ENCODE measurements around the gene GBF1.
A peak's percentile ranks its signal among the peaks of the same experiment; 100 is the strongest.
"Not testable (repeated sequence)": the region's sequence is repeated elsewhere in the genome, so short reads cannot be mapped to it uniquely, and the experiment has no call there.

GBF1 gene

DNA sequence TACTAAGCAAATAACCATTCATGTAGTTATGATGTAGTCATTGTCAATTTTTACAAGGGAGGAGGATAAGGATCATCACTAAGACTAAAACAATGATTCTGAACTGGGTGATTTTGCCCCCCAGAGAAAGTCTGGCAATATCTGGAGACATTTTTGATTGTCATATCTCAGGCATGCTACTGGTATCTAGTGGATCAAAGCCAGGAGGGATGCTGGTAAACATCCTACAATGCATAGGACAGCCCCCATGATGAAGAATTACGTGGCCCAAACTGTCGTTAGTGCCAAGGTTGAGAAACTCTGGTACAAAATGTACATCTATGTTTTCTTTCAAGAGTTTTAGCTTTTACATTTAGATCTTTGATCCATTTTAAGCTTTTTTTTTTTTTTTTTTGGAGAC is 57.3 kb downstream of the GBF1 start:
- no peak for DNase-seq (ENCODE audit: low spot score)

- no peak for DNase-seq (ENCODE audit: low spot score)
Observed at GRCh38 chr10:102306006-102306405, 60.7 kb downstream of the GBF1 start.

- DNase-seq (ENCODE audit: low spot score): no peak
Observed at GRCh38 chr10:102306710-102307109, 61.4 kb downstream of the GBF1 start.

- DNase-seq (ENCODE audit: low spot score): not testable (repeated sequence)
Observed at GRCh38 chr10:102308318-102308717, 63.0 kb downstream of the GBF1 start.

- no peak for DNase-seq (ENCODE audit: low spot score)
Observed at GRCh38 chr10:102309236-102309635, 63.9 kb downstream of the GBF1 start.

DNA sequence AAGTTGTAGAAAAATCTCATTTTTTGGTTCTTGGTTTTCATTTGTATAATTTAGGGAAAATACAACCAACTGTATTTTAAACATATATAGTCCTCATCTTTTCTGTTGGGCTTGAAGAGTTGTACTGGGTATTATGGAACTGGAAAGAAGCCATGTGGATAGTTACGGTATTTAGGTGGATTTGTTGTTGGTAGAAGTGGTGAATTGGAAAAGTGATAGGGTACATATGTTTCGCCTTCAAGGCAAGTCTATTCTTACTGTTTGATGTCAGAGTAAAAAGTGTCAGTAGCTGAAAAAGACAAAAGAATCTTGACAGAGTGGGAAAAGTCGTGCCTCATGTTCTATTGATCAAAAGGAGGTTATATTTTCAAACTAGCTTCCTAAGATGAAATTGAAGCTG is 64.6 kb downstream of the GBF1 start:
- no peak for DNase-seq (ENCODE audit: low spot score)

DNA sequence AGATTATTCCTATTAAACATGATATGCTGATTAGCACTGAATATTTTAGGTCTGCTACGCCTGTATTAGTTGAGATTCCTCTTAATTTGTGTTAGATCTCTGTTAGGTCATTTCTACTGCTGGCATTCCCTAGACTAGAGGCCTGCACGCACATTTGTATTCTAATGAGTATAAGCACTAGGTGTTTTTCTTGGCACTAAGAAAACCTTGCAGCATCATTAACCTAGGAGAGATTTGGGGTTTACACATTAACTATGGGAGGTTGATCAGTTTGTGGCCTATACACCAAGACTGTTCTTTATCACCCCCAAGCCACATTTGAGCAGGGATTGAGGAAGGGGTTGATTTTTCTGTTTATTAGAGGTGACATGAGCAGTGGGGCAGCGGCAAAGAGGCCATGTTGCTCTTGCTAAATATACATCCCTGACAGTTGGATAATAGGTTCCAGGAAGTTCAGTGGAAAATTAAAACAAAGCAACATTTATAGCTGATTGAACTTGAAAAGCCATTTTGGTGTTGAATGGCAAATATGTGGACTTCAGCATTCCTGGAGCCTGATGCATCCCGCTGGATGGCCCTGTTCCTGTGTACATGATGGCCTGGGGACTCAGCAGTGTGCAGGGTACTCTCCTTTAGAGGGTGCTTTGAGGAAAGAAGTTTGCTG is 65.2 kb downstream of the GBF1 start:
- DNase-seq (ENCODE audit: low spot score): no peak

DNA sequence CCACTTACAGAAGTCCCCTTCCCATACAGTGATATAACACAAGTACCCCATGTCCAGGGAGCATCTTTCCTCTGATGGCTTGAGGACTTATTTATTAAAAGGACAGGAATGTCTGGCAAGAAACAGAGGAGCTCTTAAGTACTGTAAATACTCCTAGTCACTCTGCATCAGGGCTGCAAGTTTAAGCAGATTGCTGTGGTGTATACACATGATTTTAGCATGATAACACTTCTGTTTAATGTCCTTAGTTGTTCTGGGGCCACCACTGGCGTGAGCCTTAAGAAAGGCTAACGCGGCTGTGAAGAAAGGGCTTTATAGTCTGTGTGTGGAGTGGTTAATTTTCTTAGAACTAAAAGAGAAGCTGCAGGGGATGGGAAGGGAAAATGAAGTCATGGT is 65.7 kb downstream of the GBF1 start:
- DNase-seq (ENCODE audit: low spot score): no peak

GRCh38 chr10:102312683-102313082 is 67.4 kb downstream of the GBF1 start:
- no peak for DNase-seq (ENCODE audit: low spot score)

DNA sequence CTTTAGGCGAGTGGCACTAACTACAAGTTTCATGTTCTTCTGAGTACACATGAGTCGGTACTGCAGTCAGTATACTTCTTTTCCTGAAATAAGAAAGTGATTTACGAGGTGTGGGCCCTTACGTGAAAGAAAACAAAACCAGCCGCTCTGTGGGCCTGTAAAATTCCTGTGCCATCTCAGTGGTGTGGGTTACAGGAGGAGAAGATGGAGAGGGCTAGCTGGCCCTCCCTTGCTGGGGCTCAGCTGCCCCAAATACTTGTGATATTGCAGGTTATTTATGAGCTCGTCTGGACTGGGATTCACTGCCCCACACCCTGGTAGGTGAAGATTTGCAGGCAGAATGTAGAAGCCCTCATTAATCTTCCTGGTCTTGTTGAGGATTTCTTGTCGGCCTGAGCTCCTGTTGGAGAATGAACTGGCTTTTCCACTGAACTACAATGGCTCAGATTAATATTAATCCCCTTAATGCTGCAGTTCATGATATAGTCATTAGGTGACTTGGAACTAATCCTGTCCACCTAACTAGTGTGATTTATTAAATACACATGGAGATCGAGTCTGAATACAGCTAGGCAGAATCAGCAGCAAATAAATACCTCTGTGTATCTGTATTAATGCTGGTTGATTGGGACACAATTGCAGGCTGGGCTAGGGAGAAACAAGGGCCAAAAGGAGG is 68.0 kb downstream of the GBF1 start:
- DNase-seq (ENCODE audit: low spot score): no peak

- DNase-seq (ENCODE audit: low spot score): no peak
Observed at GRCh38 chr10:102314801-102315200, 69.5 kb downstream of the GBF1 start.

DNA sequence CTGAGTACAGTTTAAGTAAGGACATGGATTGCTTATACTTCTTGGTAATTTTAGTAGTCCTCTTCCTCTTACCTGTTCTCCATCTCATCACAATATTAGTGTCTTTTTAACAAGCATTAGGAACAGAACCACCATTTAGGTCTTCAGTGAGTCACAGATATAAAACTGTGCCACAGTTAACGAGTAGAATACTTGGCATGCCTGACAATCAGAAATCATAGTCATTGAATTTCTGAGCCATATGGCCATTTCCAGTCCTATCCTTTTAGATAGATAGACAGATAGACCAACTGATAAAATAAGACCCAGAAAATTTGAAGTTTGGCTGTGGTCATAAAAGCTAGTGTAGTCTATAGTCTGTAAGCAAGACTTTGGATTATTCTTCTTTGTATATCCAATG is 71.1 kb downstream of the GBF1 start:
- DNase-seq (ENCODE audit: low spot score): no peak

DNA sequence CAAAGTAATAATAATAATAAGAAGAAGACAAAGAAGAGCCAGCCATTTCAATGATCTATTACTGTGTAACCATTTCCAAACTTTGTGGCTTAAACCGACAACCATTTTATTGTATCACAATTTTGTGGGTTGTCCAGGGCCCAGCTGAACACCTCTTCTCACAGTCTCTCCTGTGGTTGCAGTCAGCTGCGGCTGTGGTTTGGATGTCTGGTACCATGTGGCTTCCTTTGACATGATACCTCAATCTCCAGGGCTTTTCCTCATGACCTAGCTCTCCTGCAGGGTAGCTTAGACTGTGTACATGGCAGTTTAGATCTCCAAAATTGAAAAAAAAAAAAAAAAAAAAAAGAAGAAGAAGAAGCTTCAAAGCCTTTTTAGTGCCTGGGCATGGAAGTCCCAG is 77.6 kb downstream of the GBF1 start:
- no peak for DNase-seq (ENCODE audit: low spot score)

DNA sequence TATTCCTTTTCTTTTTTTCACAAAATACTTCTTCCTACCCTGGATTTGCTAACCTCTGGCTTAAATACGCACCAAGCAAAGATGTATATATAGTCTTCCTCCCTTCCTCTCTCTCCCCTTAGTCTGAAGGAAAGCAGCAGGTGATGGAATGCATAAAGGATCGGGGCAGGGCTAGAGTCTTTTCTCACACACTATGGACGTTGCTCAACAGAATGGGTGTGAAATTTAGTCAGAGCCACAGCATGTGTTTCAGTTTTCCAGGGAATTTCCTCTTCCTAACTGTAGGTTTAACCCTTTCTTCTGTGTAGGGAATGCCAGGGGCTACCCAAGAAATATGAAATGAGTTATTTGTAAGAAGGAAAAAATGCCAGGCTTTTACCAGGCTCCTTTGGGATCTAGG is 78.7 kb downstream of the GBF1 start:
- DNase-seq (ENCODE audit: low spot score): no peak

DNA sequence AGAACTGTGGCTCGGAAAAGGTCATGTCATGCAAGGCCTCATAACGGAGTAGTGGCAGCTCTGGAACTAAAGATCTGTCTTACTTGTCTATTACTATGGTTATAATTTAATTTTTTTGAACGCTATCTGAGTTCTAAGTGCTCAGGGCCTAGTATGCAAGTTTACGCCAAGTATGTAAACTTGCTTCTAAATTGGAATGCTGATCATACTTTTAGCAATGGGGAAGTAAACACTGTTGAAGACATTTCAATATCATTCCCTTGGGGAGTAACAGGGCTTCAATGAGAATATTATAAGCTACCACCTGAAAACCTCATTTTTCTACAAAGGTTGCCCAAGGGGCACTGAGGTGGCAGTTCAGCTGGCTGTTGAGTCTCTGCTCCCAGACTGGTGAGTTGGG is 80.7 kb downstream of the GBF1 start:
- no peak for DNase-seq (ENCODE audit: low spot score)

- no peak for DNase-seq (ENCODE audit: low spot score)
Observed at GRCh38 chr10:102327002-102327401, 81.7 kb downstream of the GBF1 start.

DNA sequence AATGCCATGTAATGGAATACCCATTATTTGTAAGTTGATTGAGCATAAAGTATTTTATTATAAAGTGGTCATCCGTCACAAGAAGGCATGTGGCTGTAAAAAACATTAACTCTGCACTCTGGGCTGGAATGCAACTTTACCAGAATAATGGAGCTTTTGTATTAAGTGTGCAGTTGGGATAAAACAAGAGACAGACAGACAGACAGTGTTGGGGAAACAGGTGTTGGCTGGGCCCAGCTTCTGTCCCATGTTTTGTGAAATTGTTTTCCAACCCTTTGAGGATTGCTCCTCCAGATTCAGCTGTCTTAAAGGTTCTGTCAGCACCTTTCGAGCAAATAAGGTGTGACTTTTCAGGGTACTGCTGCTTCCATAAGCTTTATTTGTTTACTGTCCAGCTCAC is 82.3 kb downstream of the GBF1 start:
- DNase-seq (ENCODE audit: low spot score): no peak

DNA sequence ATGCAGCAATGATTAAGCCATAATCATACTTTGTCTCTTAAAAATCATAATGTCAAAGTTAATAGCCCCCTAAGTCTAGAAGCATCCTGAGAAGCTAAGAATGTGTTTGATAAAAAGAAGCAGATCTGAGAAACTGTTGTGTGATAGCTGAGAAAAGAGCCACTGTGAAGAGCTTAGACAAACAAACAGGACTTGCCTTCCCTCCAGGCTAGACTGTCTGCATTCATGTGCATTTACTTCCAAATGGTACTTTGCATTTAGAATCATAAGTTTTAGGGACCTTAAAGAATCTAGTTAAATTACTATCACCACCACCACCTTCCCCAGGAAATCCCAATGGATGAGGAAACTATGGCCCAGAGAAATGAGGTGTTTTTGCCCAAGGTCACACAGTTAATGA is 87.4 kb downstream of the GBF1 start:
- no peak for DNase-seq (ENCODE audit: low spot score)

DNA sequence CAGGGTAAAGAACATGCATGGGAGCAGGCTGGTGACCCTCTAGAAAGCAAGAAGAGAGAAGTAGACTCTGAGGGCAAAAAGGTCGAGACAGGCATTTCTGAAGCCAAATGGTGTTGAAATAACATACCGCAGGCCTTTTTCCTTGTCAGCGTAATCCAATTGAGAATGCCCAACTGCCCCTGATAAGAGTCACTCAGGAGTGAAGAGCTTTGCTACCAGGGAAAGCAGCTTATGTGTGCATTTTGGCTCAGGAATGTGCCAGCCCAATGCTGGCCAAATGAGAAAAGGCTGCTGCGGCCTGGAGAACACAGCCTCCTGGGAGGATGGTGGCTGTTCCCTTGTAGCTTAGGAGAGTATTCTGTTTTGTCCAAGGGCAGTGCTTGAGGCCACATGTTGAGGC is 88.8 kb downstream of the GBF1 start:
- DNase-seq (ENCODE audit: low spot score): no peak

DNA sequence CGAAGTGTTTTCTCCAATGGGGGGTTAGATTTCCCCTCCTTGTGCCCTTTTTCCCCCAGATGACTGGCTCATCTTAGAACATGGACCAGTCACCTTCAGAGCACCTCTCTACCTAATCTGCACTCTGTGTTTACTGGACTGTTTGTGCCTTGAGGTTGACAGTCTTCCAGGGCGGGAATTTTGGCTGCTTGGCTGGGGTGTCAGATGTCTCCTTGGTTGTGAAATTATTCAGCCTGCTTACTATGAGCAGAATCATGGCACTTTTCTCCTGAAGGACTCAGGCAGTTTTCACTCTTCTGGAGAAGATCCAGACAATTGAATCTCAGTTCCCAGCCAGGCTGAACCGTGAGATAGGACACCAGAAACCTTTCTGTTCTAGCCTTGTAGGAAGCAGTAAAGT is 89.9 kb downstream of the GBF1 start:
- DNase-seq (ENCODE audit: low spot score): no peak

- DNase-seq (ENCODE audit: low spot score): no peak
Observed at GRCh38 chr10:102341038-102341688, 95.8 kb downstream of the GBF1 start.

GRCh38 chr10:102342458-102342857 is 97.1 kb downstream of the GBF1 start:
- DNase-seq (ENCODE audit: low spot score): no peak

DNA sequence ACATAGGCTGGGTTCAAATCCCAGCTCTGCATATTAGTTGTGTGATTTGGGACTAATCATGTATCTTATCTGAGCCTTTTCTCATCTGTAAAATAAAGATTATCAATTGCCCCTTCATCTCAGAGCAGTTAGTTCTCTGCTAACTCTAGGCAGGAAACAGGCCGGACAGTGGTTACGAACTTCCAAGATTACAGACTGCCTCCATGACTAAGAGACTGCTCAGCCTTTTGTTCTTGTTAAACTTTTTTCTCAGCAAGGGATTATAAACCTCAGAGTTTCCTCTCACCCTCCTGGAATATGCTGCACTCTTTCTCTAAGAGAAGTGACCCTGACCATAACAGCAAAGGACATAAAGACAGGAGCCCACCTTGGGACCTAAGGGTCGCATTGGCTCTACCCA is 97.6 kb downstream of the GBF1 start:
- peak; percentile 46 for DNase-seq (ENCODE audit: low spot score)

DNA sequence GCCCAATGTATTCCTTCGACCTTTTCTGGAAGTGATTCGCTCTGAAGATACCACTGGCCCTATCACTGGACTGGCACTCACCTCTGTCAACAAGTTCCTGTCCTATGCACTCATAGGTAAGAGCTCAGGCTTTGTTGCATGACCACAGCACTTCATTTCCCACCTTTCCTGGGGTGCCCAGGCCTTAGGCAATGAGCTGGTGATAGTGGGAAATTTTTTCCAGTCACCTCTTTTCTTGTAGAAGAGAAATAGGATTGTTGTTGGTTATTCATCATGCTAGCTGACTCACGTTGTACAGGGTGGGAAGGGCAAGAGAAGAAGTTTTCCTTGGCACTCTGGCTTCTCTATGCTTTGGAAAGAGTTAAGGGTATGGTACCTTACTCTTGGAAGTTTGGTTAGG is 98.7 kb downstream of the GBF1 start:
- DNase-seq (ENCODE audit: low spot score): peak; percentile 26
